AG04450 (cell line): ENCODE data around the gene TAF4. TPM values are rescaled to one million over a fixed set of nuclear protein-coding genes. Genes with fewer than 3 reads are reported as not detected.
A peak's percentile ranks its signal among the peaks of the same experiment; 100 is the strongest.

Experiments
- CTCF ChIA-PET: fragments of 300-600, 350-600 bp; formaldehyde crosslinking; extraction: SDS; loops from one replicate; lab custom pipeline; 2022; ENCODE audit warnings: antibody characterized with exemption, inconsistent platforms; lab: Charles Lee
- POLR2A ChIA-PET: fragments of 350-600 bp; formaldehyde crosslinking; extraction: SDS; loops from one replicate; lab custom pipeline; 2021; ENCODE audit warnings: antibody characterized with exemption, inconsistent platforms; lab: Yijun Ruan, JAX
- DNase-seq: peaks from one replicate; pipeline ENCODE4 v3.0.0-alpha.2; 2011; ENCODE audit warnings: low read depth, low spot score
- H3K27ac ChIP-seq: one replicate; pipeline ENCODE4 v1.5.1; 2012; ENCODE audit warnings: low read depth, low read length, control low read depth
- H3K27me3 ChIP-seq: one replicate; pipeline ENCODE4 v1.6.0; 2012; ENCODE audit warnings: low read length; ENCODE audit not compliant: control insufficient read depth, insufficient read depth
- H3K4me3 ChIP-seq: 2 replicates; pipeline ENCODE4 v1.5.1; 2011; ENCODE audit warnings: mild to moderate bottlenecking, low read depth, low read length, control low read depth
- H3K9me3 ChIP-seq: 2 replicates; pipeline ENCODE4 v1.5.1; 2012; ENCODE audit warnings: low read length; ENCODE audit not compliant: control insufficient read depth, insufficient read depth
- CTCF ChIP-seq: IDR thresholded peaks from 2 replicates; pipeline ENCODE4 v1.5.1; 2011; ENCODE audit warnings: low read depth, low read length, control low read depth, inconsistent platforms
- polyA minus RNA-seq: library from RNA; depleted of rRNA, polyadenylated mRNA; stranded (reverse); fragments of >200 nt; gene quantifications from 2 replicates; pipeline ENCODE4 v1.2.3, GENCODE V29; 2011; rRNA and poly(A)+ RNA removed
- polyA plus RNA-seq: library from polyadenylated mRNA; depleted of rRNA; stranded (reverse); fragments of >200 nt; gene quantifications from 2 replicates; pipeline ENCODE4 v1.2.3, GENCODE V29; 2011; rRNA removed

TAF4 gene
- polyA plus RNA-seq: 2.6 and 2.7 TPM in 2 replicates
- 2.6 and 3.2 TPM in 2 replicates for polyA minus RNA-seq

GRCh38 chr20:62065674-62066338 lies at the start of gene TAF4:
TSS of gene TAF4 (minus strand) at chr20:62065881. CDS start at chr20:62065810, 71 bp downstream.
- H3K4me3 ChIP-seq: peak within 1 kb of the TSS; percentile 65
- H3K27ac ChIP-seq: peak within 1 kb of the TSS; percentile 21
- H3K27me3 ChIP-seq: no peaks in the 10 kb centered on the region
- POLR2A ChIA-PET: interaction anchor here (1.1 to 2.3 kb wide), 6 partner anchors 23 to 78 kb away, joined by 3 to 27 read pairs (median 4); partner anchors contain the start of genes LSM14B, PSMA7 and SS18L1
- CTCF ChIA-PET: no interaction called here
- DNase-seq: peak; percentile 33
- TF ChIP-seq CTCF: no peak
- H3K9me3 ChIP-seq: no peaks in the 10 kb centered on the region

DNA sequence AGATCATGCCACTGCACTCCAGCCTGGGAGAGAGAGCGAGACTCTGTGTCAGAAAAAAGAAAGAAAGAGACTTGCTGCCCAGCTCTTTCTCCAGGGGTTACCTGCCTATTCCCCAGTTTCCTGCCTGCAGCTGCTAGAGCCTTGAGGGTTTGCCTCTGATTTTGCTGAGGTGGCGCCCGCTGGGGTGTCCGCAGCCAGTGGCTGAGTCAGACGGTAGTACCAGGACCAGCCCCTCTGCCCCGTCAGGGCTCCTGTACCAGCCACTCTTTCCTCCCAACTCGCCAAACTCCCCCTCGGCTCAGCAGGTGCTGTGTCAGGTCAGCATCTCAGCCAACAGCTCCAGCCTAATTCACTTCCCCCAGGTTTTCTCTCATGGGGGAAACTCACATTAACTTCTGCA lies 49.2 kb upstream of the TAF4 start:
- H3K27me3 ChIP-seq: peaks cover 29% of the 10 kb centered on the region
- CTCF ChIA-PET: no interaction called here
- TF ChIP-seq CTCF: no peak
- POLR2A ChIA-PET: no interaction called here
- no peak overlapping the region for H3K27ac ChIP-seq
- peaks cover 51% of the 10 kb centered on the region for H3K9me3 ChIP-seq
- DNase-seq: no peak
- H3K4me3 ChIP-seq: no peak overlapping the region

DNA sequence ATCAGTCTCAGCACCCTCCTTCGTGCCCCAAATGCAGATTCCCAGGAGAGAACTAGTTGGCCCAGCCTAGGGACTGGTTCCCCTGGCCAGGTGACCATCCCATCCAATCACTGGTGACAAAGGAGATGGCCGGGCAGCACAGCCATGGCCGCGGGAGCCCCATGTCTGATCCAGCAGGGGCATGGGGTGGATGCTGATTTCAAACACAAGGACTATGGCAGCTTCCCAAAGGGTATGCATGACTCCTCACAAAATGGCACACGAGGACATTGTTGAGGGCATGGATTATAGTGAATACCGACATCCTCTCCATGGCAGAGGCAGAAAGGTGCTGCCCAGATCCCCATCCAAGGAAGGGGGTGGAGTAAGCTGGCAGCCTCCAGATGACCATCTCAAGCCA lies 46.7 kb upstream of the TAF4 start:
- ChIA-PET POLR2A (no interaction called here), CTCF (no interaction called here)
- H3K27ac ChIP-seq: no peak overlapping the region
- no peak for DNase-seq
- no peak overlapping the region for H3K4me3 ChIP-seq
- no peak for TF ChIP-seq CTCF
- H3K9me3 ChIP-seq: peaks cover 68% of the 10 kb centered on the region
- H3K27me3 ChIP-seq: peaks cover 16% of the 10 kb centered on the region

DNA sequence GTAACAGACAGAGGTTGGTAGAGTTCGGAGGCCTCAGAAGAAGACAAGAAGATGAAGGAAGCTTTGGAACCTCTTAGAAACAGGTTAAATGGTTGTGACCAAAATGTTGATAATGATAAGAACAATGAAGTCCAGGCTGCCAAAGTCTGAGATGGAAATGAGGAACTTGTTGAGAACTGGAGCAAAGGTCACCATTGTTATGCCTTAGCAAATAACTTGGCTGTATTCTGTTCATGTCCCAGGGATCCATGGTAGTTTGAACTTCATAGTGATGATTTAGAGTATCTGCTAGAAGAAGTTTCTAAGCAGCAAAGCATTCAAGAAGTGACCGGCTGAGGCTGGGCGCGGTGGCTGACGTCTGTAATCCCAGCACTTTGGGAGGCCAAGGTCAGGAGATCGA lies 45.5 kb upstream of the TAF4 start:
- no peak for DNase-seq
- Histone ChIP-seq H3K9me3 (peaks cover 69% of the 10 kb centered on the region), H3K27ac (no peak overlapping the region), H3K27me3 (peaks cover 8% of the 10 kb centered on the region), H3K4me3 (no peak overlapping the region)
- ChIA-PET POLR2A (no interaction called here), CTCF (no interaction called here)
- no peak for TF ChIP-seq CTCF

- no peak for DNase-seq
- CTCF ChIA-PET: no interaction called here
- POLR2A ChIA-PET: no interaction called here
- H3K27me3 ChIP-seq: no peaks in the 10 kb centered on the region
- TF ChIP-seq CTCF: no peak
- H3K27ac ChIP-seq: no peak overlapping the region
- H3K4me3 ChIP-seq: no peak overlapping the region
- peaks cover 80% of the 10 kb centered on the region for H3K9me3 ChIP-seq
These were observed 39.9 kb upstream of the TAF4 start for GRCh38 chr20:62105592-62105991.
